Astrocyte (in vitro differentiated cells and primary cell): ENCODE measurements around the gene GALNT8. TPM values are rescaled to one million over a fixed set of nuclear protein-coding genes. Genes with fewer than 3 reads are reported as not detected.

ENCODE experiments used
- DNase-seq: peaks from one replicate; pipeline ENCODE4 v3.0.0-alpha.2; 2010; ENCODE audit warnings: low read depth
- FAIRE-seq: peaks from 2 replicates; lab custom pipeline; 2011; peaks lifted over from hg19 to GRCh38; lab: Jason Lieb, UNC
- H2AFZ ChIP-seq: 2 replicates; pipeline ENCODE4 v1.6.0; 2012; ENCODE audit warnings: low read depth, low read length, inconsistent platforms
- H3K27ac ChIP-seq: 2 replicates; pipeline ENCODE4 v1.5.1; 2011; ENCODE audit warnings: low read depth, low read length, inconsistent platforms
- H3K27me3 ChIP-seq: 2 replicates; pipeline ENCODE4 v1.6.0; 2011; ENCODE audit warnings: low read length, inconsistent platforms; ENCODE audit not compliant: insufficient read depth
- H3K36me3 ChIP-seq: 2 replicates; pipeline ENCODE4 v1.5.1; 2011; ENCODE audit warnings: low read length, inconsistent platforms; ENCODE audit not compliant: insufficient read depth
- H3K4me1 ChIP-seq: 2 replicates; pipeline ENCODE4 v1.5.1; 2011; ENCODE audit warnings: low read length, inconsistent platforms; ENCODE audit not compliant: insufficient read depth
- H3K4me2 ChIP-seq: 2 replicates; pipeline ENCODE4 v1.6.0; 2012; ENCODE audit warnings: low read length, inconsistent platforms
- H3K4me3 ChIP-seq: 2 replicates; pipeline ENCODE4 v1.5.1; 2011; ENCODE audit warnings: low read depth, mild to moderate bottlenecking, low read length, inconsistent platforms; ENCODE audit not compliant: insufficient read depth
- H3K79me2 ChIP-seq: 2 replicates; pipeline ENCODE4 v1.6.0; 2012; ENCODE audit warnings: mild to moderate bottlenecking, low read length, inconsistent platforms; ENCODE audit not compliant: insufficient read depth
- H3K9ac ChIP-seq: 2 replicates; pipeline ENCODE4 v1.6.0; 2012; ENCODE audit warnings: mild to moderate bottlenecking, low read length, inconsistent platforms
- H3K9me3 ChIP-seq: 2 replicates; pipeline ENCODE4 v1.5.1; 2012; ENCODE audit warnings: low read depth, mild to moderate bottlenecking, low read length, inconsistent platforms; ENCODE audit not compliant: insufficient read depth
- H4K20me1 ChIP-seq: 2 replicates; pipeline ENCODE4 v1.6.0; 2012; ENCODE audit warnings: low read length, inconsistent platforms; ENCODE audit not compliant: insufficient read depth
- H3K27ac Mint-ChIP-seq: one replicate; pipeline ENCODE4 v1.8.0; 2021; ENCODE audit warnings: mild to moderate bottlenecking, mixed read lengths; ENCODE audit not compliant: unreplicated experiment
- H3K27me3 Mint-ChIP-seq: one replicate; pipeline ENCODE4 v1.8.0; 2021; ENCODE audit warnings: low read depth, mixed read lengths; ENCODE audit not compliant: unreplicated experiment
- H3K36me3 Mint-ChIP-seq: one replicate; pipeline ENCODE4 v1.8.0; 2021; ENCODE audit warnings: low read depth, mixed read lengths; ENCODE audit not compliant: unreplicated experiment
- H3K4me1 Mint-ChIP-seq: one replicate; pipeline ENCODE4 v1.8.0; 2021; ENCODE audit warnings: low read depth, mixed read lengths; ENCODE audit not compliant: unreplicated experiment
- H3K4me3 Mint-ChIP-seq: one replicate; pipeline ENCODE4 v1.8.0; 2021; ENCODE audit warnings: mild to moderate bottlenecking, moderate library complexity, mixed read lengths; ENCODE audit not compliant: unreplicated experiment
- H3K9me3 Mint-ChIP-seq: one replicate; pipeline ENCODE4 v1.8.0; 2021; ENCODE audit warnings: mild to moderate bottlenecking, mixed read lengths; ENCODE audit not compliant: unreplicated experiment
- CTCF ChIP-seq: IDR thresholded peaks from 2 replicates; pipeline ENCODE4 v1.5.1; 2011; ENCODE audit warnings: low read depth, mild to moderate bottlenecking, inconsistent platforms, low read length, moderate library complexity; ENCODE audit not compliant: insufficient read depth
- EZH2 ChIP-seq: IDR thresholded peaks from 2 replicates; pipeline ENCODE4 v1.6.1; 2012; ENCODE audit warnings: mild to moderate bottlenecking, low read length, inconsistent platforms; ENCODE audit not compliant: insufficient read depth
- total RNA-seq: library from RNA; stranded (reverse); gene quantifications from 2 replicates; pipeline ENCODE4 v1.2.1, GENCODE V29; 2021

GALNT8 gene
- total RNA-seq, 1 donor from 2014 or later = 6.4 TPM

- Histone ChIP-seq H3K27ac (no peak overlapping the region), H3K9me3 (no peaks in the 10 kb centered on the region), H3K36me3 (no peaks in the 10 kb centered on the region), H3K4me1 (no peaks in the 10 kb centered on the region), H3K27me3 (no peaks in the 10 kb centered on the region), H3K9ac (no peak overlapping the region), H4K20me1 (no peaks in the 10 kb centered on the region), H3K4me2 (no peak overlapping the region), H3K79me2 (no peaks in the 10 kb centered on the region), H3K4me3 (no peak overlapping the region), H2AFZ (no peak overlapping the region)
- TF ChIP-seq EZH2 (no peak), CTCF (no peak)
- FAIRE-seq (no peak), DNase-seq (no peak)
- Mint-ChIP-seq H3K27ac (no peak overlapping the region), H3K36me3 (no peaks in the 10 kb centered on the region), H3K4me1 (peaks cover 21% of the 10 kb centered on the region), H3K4me3 (peak overlapping the region; percentile 35), H3K27me3 (peaks cover 3% of the 10 kb centered on the region), H3K9me3 (no peaks in the 10 kb centered on the region)
Observed at GRCh38 chr12:4771172-4771959, 51.2 kb downstream of the GALNT8 start.

- Histone ChIP-seq H3K79me2 (no peaks in the 10 kb centered on the region), H3K27ac (no peak overlapping the region), H3K4me3 (no peak overlapping the region), H3K4me1 (no peaks in the 10 kb centered on the region), H3K27me3 (no peaks in the 10 kb centered on the region), H3K9ac (no peak overlapping the region), H4K20me1 (no peaks in the 10 kb centered on the region), H2AFZ (no peak overlapping the region), H3K4me2 (peak overlapping the region; percentile 14), H3K9me3 (no peaks in the 10 kb centered on the region), H3K36me3 (no peaks in the 10 kb centered on the region)
- FAIRE-seq (no peak), DNase-seq (peak; percentile 3)
- peaks cover 21% of the 10 kb centered on the region for H3K4me1 Mint-ChIP-seq
- TF ChIP-seq CTCF (no peak), EZH2 (no peak)
- no peak overlapping the region for H3K4me3 Mint-ChIP-seq
- H3K36me3 Mint-ChIP-seq = no peaks in the 10 kb centered on the region
- no peaks in the 10 kb centered on the region for H3K9me3 Mint-ChIP-seq
- no peak overlapping the region for H3K27ac Mint-ChIP-seq
- H3K27me3 Mint-ChIP-seq = no peaks in the 10 kb centered on the region
Observed at GRCh38 chr12:4771960-4772566, 51.9 kb downstream of the GALNT8 start.

GRCh38 chr12:4775936-4776335, 55.7 kb downstream of the GALNT8 start:
- DNase-seq (no peak), FAIRE-seq (no peak)
- Histone ChIP-seq H3K36me3 (no peaks in the 10 kb centered on the region), H3K27me3 (no peaks in the 10 kb centered on the region), H4K20me1 (no peaks in the 10 kb centered on the region), H3K4me3 (no peak overlapping the region), H3K9ac (no peak overlapping the region), H3K4me1 (no peaks in the 10 kb centered on the region), H3K4me2 (no peak overlapping the region), H3K9me3 (no peaks in the 10 kb centered on the region), H3K79me2 (no peaks in the 10 kb centered on the region), H2AFZ (no peak overlapping the region), H3K27ac (no peak overlapping the region)
- no peak for TF ChIP-seq EZH2
- no peak for TF ChIP-seq CTCF
- H3K27me3 Mint-ChIP-seq = peaks cover 3% of the 10 kb centered on the region
- H3K36me3 Mint-ChIP-seq = no peaks in the 10 kb centered on the region
- no peaks in the 10 kb centered on the region for H3K9me3 Mint-ChIP-seq
- H3K4me1 Mint-ChIP-seq = peaks cover 14% of the 10 kb centered on the region
- H3K27ac Mint-ChIP-seq = no peak overlapping the region
- no peak overlapping the region for H3K4me3 Mint-ChIP-seq
